ENCODE results near the gene TEX11.

DNA sequence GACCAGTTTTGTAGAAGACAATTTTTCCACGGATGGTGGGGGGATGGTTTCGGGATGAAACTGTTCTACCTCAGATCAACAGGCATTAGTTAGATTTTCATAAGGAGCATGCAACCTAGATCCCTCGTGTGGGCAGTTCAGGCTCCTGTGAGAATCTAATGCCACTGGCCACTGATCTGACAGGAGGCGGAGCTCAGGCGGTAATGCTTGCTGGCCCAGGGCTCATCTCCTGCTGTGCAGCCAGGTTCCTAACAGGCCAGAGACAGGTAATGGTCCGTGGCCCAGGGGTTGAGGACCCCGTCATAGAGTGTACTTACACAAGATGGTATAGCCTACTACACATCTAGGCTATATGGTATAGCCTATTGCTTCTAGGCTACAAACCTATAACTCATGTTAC lies 7.0 kb downstream of the TEX11 start:
- TF ChIP-seq CTCF (IDR thresholded peaks at IDR 0.05) (no peak), POLR2A (IDR thresholded peaks at IDR 0.05) (no peak)
